ENCODE results near the gene DTX3L.

Gene DTX3L

GRCh38 chr3:122564155-122564912 is at the start of gene DTX3L, which contains the start of gene PARP9:
TSS of gene DTX3L (plus strand) at chr3:122564338. CDS start at chr3:122564427, 89 bp downstream.
TSS of gene PARP9 (minus strand) at chr3:122564300. CDS start at chr3:122559620, 4,680 bp downstream.
- DNase-seq (ENCODE audit: low read depth, low spot score) = no peak
- Histone ChIP-seq H3K27ac (no peak within 1 kb of the TSS), H3K9ac (ENCODE audit: insufficient read length) (peak within 1 kb of the TSS; percentile 59), H3K36me3 (ENCODE audit: insufficient read depth, low read length) (no peaks in the 10 kb centered on the region), H3K9me3 (ENCODE audit: low read depth, low read length) (no peaks in the 10 kb centered on the region), H3K4me3 (peak within 1 kb of the TSS; percentile 73)
- TF ChIP-seq FOXP2 (optimal IDR thresholded peaks at IDR 0.05; ENCODE audit: control extremely low read depth, extremely low read length, insufficient read depth) (no peak), POLR2AphosphoS5 (IDR thresholded peaks at IDR 0.05; ENCODE audit: borderline replicate concordance, low read depth, low read length) (no peak), EZH2 (IDR thresholded peaks at IDR 0.05) (no peak)

GRCh38 chr3:122515020-122515468 is 49.1 kb upstream of the DTX3L start:
- H3K27ac ChIP-seq = no peak overlapping the region
- TF ChIP-seq POLR2AphosphoS5 (IDR thresholded peaks at IDR 0.05; ENCODE audit: borderline replicate concordance, low read depth, low read length) (no peak), EZH2 (IDR thresholded peaks at IDR 0.05) (no peak), FOXP2 (optimal IDR thresholded peaks at IDR 0.05; ENCODE audit: control extremely low read depth, extremely low read length, insufficient read depth) (no peak)
- H3K9ac ChIP-seq (ENCODE audit: insufficient read length) = peak overlapping the region; percentile 90
- H3K9me3 ChIP-seq (ENCODE audit: low read depth, low read length) = no peaks in the 10 kb centered on the region
- peak overlapping the region; percentile 89 for H3K4me3 ChIP-seq
- DNase-seq (ENCODE audit: low read depth, low spot score) = no peak
- H3K36me3 ChIP-seq (ENCODE audit: insufficient read depth, low read length) = peaks cover 17% of the 10 kb centered on the region

- Histone ChIP-seq H3K4me3 (no peak overlapping the region), H3K36me3 (ENCODE audit: insufficient read depth, low read length) (peaks cover 10% of the 10 kb centered on the region), H3K9me3 (ENCODE audit: low read depth, low read length) (no peaks in the 10 kb centered on the region), H3K9ac (ENCODE audit: insufficient read length) (no peak overlapping the region), H3K27ac (no peak overlapping the region)
- TF ChIP-seq POLR2AphosphoS5 (IDR thresholded peaks at IDR 0.05; ENCODE audit: borderline replicate concordance, low read depth, low read length) = no peak
- no peak for TF ChIP-seq FOXP2 (optimal IDR thresholded peaks at IDR 0.05; ENCODE audit: control extremely low read depth, extremely low read length, insufficient read depth)
- no peak for TF ChIP-seq EZH2 (IDR thresholded peaks at IDR 0.05)
- no peak for DNase-seq (ENCODE audit: low read depth, low spot score)
Measured at GRCh38 chr3:122515870-122516269, 48.3 kb upstream of the DTX3L start.

GRCh38 chr3:122516846-122517360 is 47.2 kb upstream of the DTX3L start:
- no peak overlapping the region for H3K27ac ChIP-seq
- no peak for DNase-seq (ENCODE audit: low read depth, low spot score)
- H3K9ac ChIP-seq (ENCODE audit: insufficient read length) = no peak overlapping the region
- TF ChIP-seq FOXP2 (optimal IDR thresholded peaks at IDR 0.05; ENCODE audit: control extremely low read depth, extremely low read length, insufficient read depth) (no peak), POLR2AphosphoS5 (IDR thresholded peaks at IDR 0.05; ENCODE audit: borderline replicate concordance, low read depth, low read length) (no peak), EZH2 (IDR thresholded peaks at IDR 0.05) (no peak)
- H3K4me3 ChIP-seq = no peak overlapping the region
- H3K9me3 ChIP-seq (ENCODE audit: low read depth, low read length) = no peaks in the 10 kb centered on the region
- H3K36me3 ChIP-seq (ENCODE audit: insufficient read depth, low read length) = 0 out of 2 replicates have a peak, but pooled peaks cover 3% of the 10 kb centered on the region

- H3K9me3 ChIP-seq (ENCODE audit: low read depth, low read length) = no peaks in the 10 kb centered on the region
- no peaks in the 10 kb centered on the region for H3K36me3 ChIP-seq (ENCODE audit: insufficient read depth, low read length)
- no peak overlapping the region for H3K4me3 ChIP-seq
- TF ChIP-seq POLR2AphosphoS5 (IDR thresholded peaks at IDR 0.05; ENCODE audit: borderline replicate concordance, low read depth, low read length) (no peak), FOXP2 (optimal IDR thresholded peaks at IDR 0.05; ENCODE audit: control extremely low read depth, extremely low read length, insufficient read depth) (no peak), EZH2 (IDR thresholded peaks at IDR 0.05) (no peak)
- H3K9ac ChIP-seq (ENCODE audit: insufficient read length) = no peak overlapping the region
- H3K27ac ChIP-seq = no peak overlapping the region
- no peak for DNase-seq (ENCODE audit: low read depth, low spot score)
Measured at GRCh38 chr3:122519693-122520092, 44.4 kb upstream of the DTX3L start.

- H3K27ac ChIP-seq = no peak overlapping the region
- no peak overlapping the region for H3K9ac ChIP-seq (ENCODE audit: insufficient read length)
- DNase-seq (ENCODE audit: low read depth, low spot score) = no peak
- no peak for TF ChIP-seq POLR2AphosphoS5 (IDR thresholded peaks at IDR 0.05; ENCODE audit: borderline replicate concordance, low read depth, low read length)
- TF ChIP-seq FOXP2 (optimal IDR thresholded peaks at IDR 0.05; ENCODE audit: control extremely low read depth, extremely low read length, insufficient read depth) = no peak
- TF ChIP-seq EZH2 (IDR thresholded peaks at IDR 0.05) = no peak
- no peaks in the 10 kb centered on the region for H3K9me3 ChIP-seq (ENCODE audit: low read depth, low read length)
- no peaks in the 10 kb centered on the region for H3K36me3 ChIP-seq (ENCODE audit: insufficient read depth, low read length)
- no peak overlapping the region for H3K4me3 ChIP-seq
Measured at GRCh38 chr3:122520861-122521260, 43.3 kb upstream of the DTX3L start.

- no peaks in the 10 kb centered on the region for H3K36me3 ChIP-seq (ENCODE audit: insufficient read depth, low read length)
- TF ChIP-seq EZH2 (IDR thresholded peaks at IDR 0.05) (no peak), FOXP2 (optimal IDR thresholded peaks at IDR 0.05; ENCODE audit: control extremely low read depth, extremely low read length, insufficient read depth) (no peak), POLR2AphosphoS5 (IDR thresholded peaks at IDR 0.05; ENCODE audit: borderline replicate concordance, low read depth, low read length) (no peak)
- no peaks in the 10 kb centered on the region for H3K9me3 ChIP-seq (ENCODE audit: low read depth, low read length)
- no peak for DNase-seq (ENCODE audit: low read depth, low spot score)
- H3K27ac ChIP-seq = no peak overlapping the region
- no peak overlapping the region for H3K9ac ChIP-seq (ENCODE audit: insufficient read length)
- no peak overlapping the region for H3K4me3 ChIP-seq
Measured at GRCh38 chr3:122523317-122523716, 40.8 kb upstream of the DTX3L start.

- no peak for DNase-seq (ENCODE audit: low read depth, low spot score)
- TF ChIP-seq EZH2 (IDR thresholded peaks at IDR 0.05) (no peak), FOXP2 (optimal IDR thresholded peaks at IDR 0.05; ENCODE audit: control extremely low read depth, extremely low read length, insufficient read depth) (no peak), POLR2AphosphoS5 (IDR thresholded peaks at IDR 0.05; ENCODE audit: borderline replicate concordance, low read depth, low read length) (no peak)
- Histone ChIP-seq H3K36me3 (ENCODE audit: insufficient read depth, low read length) (no peaks in the 10 kb centered on the region), H3K27ac (no peak overlapping the region), H3K4me3 (no peak overlapping the region), H3K9me3 (ENCODE audit: low read depth, low read length) (no peaks in the 10 kb centered on the region), H3K9ac (ENCODE audit: insufficient read length) (no peak overlapping the region)
Measured at GRCh38 chr3:122530164-122530563, 34.0 kb upstream of the DTX3L start.

Measured in SK-N-MC (cell line).